Stimulated activated CD8-positive, alpha-beta memory T cell treated with anti-CD3 and anti-CD28 coated beads, Interleukin-12 subunit alpha, Interleukin-12 subunit beta, amount 100 ng/mL, for 24 hours (primary cell): ENCODE results near the gene SENP7.
"Not testable (repeated sequence)": the region's sequence is repeated elsewhere in the genome, so short reads cannot be mapped to it uniquely, and the experiment has no call there.

Source experiments
- DNase-seq: peaks from one replicate; pipeline ENCODE4 v3.0.0-alpha.2; 2020; ENCODE audit errors: extremely low read depth

Gene SENP7

DNA sequence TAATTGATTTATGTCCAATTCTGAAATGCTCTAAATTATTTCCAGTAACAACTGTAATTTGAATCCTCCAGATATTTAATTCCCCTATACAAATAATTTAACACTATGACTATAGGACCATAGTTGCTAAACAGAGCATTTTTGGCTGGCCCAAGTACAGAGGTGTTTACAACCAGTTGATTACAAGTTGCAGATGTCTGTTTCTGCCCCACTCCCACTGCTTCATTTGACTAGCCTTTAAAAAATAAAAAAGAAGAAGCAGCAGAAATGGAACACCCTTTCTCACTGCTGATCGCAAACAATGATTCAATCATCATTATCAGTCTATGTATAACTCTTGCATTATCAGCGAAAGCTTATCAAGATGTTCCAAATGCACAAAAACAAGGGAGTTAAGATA is 54.6 kb downstream of the SENP7 start:
- DNase-seq: no peak

DNA sequence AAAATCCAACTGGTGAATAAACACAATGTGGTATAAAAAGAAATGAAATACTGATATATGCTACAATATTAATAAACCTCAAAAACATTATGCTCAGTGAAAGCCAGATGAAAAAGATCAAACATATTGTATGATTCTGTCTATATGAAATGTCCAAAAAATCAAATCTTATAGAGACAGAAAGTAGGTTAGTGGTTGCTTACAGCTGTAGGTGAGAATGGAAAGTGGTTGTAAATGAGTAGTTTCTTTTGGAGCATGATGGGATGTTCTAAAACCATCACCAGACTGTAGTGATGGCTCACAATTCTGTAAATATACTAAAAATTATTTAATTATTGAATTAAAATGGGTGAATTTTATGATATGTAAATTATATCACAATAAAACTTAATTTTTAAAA is 58.4 kb downstream of the SENP7 start:
- DNase-seq: no peak

DNA sequence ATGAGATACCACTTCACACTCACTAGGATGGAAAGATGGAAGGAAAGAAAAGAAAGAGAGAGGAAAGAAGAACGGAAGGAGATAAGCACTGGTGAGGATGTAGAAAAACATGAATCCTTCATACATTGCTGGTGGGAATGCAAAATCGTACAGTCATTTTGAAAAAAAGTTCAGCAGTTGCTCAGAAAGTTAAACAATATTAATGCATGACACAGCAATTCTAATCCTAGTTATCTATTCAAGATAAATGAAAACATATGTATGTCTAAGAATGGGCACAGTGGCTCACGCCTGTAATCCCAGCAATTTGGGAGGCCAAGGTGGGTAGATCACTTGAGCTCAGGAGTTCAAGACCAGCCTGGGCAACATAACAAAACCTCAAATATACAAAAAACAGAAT is 59.1 kb downstream of the SENP7 start:
- DNase-seq: no peak

DNA sequence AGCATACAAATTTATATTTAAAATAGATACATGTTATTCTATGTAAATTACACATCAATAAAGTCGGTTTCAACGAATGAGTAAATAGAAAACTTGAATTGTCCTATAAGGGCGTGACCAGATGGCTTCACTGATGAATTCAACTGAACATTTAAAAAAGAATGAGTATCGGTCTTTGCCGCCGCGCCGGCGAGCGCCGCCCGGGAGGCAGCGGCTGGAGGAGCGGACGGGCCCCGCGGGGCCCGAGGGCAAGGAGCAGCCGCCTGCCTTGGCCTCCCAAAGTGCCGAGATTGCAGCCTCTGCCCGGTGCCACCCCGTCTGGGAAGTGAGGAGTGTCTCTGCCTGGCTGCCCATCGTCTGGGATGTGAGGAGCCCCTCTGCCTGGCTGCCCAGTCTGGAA is 74.4 kb downstream of the SENP7 start:
- DNase-seq: not testable (repeated sequence)

DNA sequence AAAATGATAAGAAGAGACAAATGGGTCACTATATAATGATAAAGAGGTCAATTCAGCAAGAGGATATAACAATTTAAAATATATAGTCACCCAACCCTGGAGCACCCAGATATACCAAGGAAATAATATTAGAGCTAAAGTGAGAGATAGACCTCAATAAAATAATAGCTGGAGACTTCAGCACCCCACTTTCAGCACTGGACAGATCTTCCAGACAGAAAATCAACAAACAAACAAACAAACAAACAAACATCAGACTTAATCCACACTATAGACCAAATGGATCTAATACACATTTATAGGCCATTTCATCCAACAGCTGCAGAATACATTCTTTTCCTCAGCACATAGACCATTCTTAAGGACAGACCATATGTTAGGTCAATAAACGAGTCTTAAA is 79.4 kb downstream of the SENP7 start:
- no peak for DNase-seq

DNA sequence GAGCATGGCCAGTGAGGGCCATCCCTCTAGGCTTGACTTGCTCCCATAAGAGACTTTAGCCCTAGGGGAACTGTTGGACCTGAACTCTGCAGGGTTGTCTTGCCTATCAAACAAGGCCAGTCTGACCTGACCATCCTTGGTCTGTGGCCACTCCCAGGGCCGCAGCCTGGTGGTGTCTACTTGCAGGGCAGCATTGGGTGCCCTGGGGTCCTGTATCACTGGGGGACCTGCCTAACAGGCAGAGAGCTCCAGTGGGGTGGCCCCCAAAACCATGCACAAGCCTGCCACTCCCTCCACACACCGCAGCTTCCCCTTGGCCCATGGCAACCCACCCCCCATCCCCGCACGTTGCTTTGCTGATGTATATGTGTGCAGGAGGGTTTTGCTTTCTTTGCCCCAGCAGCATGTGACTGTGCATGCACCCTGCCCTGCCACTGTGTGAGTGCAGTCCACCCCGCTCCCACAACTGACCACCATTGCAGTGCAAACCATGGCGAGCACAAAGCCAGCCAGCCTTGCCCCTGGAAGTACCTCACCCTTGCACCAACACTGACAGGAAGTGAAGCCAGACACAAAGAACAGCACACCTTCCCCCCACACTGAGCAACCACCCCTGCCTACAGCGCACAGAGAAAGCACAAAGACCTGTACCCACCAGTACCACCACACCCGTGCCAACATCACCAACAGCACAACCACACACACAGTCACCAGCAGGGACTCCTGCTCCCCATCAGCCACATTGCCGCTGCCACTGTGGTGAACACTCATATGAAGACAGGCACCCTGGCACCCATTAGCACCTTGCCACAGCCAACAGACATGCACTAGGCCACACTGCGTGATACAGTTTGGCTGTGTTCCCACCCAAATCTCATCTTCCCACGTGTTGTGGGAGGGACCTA is 88.8 kb downstream of the SENP7 start:
- no peak for DNase-seq

DNA sequence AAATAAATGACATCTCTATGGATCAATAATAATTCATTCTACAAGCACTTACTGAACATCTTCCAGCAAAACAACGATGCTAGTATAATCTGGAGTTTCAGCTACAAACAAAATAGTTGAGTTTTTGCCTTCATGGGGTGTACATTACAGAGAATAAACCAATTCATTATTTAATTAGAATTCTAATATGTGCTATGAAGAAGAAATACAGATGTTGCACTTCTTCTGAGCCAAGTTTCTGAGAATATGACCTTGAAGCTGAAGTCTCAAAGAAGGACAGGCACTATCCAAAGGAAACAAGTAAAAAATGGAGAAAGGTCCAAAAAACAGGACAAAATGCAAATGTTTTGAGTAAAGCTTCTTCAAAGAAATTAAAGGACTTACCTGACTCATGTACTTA is 94.2 kb downstream of the SENP7 start:
- DNase-seq: no peak

DNA sequence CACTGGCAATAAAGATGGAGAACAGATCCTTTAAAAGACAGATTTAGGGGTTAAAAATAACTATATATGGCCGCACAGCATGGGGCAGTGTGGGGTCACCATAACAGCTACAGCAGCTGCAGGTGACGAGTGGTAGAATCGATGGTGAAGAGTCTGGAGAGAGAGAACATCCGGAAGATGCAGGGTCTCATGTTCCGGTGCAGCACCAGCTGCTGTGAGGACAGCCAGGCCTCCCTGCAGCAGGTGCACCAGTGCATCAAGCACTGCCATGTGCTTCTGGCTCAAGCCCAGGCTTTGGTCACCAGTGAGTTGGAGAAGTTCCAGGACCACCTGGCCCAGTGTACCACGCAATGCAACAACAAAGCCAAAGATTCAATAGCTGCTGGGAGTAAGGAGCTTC is 98.9 kb downstream of the SENP7 start:
- no peak for DNase-seq

DNA sequence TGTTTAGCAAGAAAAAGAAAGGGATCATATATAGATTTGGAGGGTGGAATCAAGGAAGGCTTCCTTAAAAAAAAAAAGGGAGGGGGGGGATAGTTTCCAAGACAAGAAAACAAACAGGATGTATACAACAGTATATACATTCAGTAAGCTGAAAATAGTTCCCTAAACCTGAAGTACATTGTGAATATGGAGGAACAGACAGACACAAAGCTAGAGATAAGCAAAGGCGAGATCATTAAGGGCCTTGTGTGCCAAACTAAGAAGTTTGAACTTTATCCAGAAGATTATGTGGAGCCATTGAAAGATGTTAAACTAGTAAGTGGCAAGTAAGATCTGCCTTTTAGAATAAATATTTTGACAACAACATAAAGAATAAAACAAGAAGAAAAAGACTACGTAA is 99.4 kb downstream of the SENP7 start:
- DNase-seq: no peak

DNA sequence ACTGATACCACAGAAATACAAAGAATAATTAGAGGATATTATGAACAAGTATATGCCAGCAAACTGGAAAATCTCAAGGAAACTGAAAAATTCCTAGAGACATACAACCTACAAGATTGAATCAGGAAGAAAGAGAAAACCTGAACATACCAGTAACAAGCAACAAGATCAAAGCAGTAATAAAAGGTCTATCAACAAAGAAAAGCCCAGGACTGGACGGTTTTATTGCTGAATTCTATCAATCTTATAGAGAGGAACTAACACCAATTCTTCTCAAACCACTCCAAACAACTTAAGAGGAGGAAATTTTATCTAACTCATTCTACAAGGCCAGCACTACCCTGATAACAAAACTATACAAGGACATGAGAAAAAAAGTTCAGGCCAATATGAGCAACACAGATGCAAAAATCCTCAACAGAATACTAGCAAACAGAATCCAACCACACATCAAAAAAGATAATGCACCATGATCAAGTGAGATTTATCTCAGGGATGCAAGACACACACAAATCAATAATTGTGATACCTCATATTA is 121.5 kb downstream of the SENP7 start:
- DNase-seq: no peak

DNA sequence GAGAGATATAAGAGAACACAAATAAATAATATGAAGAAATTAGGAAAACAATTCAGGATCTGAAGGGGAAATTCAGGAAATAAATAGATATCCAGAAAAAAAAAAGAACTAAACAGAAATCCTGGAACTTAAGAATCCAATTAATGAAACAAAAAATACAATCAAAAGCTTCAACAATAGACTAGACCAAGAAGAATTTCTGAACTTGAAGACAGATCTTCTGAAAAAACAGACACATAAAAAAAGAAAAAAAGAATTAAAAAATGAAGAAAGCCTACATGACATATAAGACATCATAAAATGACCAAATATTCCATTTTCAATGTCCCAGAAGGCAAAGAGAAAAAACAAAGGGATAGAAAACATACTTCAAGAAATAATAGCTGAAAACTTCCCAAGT is 124.3 kb downstream of the SENP7 start:
- no peak for DNase-seq

DNA sequence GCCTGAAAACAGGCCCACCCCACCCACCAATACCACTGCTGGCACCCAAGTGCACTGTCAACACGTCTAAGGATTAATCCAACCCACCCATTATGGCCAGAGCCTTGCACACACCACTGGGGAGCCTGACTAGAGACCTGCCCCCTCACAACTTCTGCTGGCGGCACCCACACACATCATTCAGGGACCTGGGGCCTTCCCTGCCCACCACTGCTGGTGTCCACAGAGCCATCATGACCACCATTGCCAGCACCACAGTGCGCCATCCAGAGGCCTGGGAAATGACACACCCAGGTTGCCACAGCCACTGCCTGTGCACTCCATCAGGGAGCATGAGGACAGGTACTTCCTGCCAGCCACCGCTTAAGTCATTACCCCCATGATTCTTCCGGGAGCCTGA is 125.7 kb downstream of the SENP7 start:
- DNase-seq: no peak

DNA sequence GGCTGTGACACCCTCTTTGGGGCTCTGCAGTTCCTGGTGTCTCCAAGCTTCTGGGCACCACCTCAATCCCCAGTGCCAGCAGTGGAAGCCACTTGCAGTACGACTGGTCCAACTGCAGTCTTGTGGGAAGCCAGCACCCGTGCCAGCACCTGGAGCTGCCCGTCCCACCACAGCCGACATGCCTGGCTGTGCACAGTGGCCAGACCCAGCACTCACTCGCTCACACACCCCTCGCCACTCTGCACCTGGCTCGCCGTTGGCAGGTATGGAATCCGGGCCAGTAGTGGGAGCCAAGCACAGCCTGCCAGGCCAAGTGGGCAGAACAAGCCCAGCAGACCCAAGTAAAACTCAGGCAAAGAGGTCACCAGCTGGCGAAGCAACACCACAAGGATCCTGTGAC is 128.6 kb downstream of the SENP7 start:
- DNase-seq: no peak

DNA sequence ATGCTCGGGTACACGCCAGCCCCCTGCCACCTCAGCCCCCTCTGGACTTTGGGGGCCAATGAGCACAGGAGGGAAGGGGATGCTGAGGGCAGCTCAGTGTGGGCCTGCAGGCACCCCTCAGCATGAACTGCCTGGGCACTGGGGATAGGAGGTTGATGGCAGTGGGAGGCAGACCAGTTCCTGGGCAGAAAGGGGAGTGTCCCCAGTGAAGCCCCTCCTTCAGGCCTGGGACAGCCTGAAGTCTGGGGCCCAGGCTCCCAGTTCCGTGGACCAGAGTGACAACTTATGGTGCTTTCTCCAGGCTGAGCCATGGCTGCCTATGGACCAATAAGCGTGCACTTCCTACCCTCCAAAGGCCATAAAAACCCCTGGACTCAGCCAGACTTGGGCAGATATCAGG is 129.4 kb downstream of the SENP7 start:
- DNase-seq: no peak

DNA sequence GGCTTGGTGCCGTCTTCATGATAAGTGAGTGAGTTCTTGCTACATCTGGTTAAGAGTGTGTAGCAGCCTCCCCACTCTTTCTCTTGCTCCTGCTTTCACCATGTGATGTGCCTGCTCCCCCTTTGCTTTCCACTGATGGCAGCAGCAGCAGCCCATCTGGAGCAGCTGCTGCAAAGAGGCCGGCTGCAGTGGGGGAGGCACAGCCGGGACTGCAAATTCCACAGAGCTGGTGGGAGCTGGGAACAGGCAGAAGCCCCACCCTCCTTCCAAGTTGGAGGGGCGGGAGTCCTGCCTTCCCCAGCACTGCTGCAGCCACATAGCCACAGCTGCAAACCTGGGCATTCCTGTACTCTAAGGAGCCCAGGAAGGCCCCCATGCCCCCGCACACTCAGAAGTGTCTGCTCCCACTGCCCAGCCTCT is 129.8 kb downstream of the SENP7 start:
- DNase-seq: no peak

DNA sequence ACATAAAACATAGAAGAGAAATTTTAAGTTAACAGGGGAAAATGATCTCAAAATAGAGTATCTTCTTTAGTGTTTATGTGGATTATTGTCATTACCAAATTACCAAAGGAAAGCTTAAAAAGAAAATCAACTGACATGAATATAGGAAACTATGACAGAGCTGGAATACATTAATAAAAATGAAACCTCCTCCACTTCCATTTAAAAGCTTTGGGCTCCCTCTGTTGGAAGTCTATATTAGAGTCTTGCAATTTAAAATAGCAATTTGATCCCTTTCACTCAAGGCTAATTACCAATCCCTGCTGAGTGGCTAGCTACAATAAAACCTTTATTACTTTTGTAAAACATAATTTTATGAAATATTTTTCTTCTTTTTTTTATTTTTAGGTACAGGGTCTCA is 131.2 kb downstream of the SENP7 start:
- no peak for DNase-seq

DNA sequence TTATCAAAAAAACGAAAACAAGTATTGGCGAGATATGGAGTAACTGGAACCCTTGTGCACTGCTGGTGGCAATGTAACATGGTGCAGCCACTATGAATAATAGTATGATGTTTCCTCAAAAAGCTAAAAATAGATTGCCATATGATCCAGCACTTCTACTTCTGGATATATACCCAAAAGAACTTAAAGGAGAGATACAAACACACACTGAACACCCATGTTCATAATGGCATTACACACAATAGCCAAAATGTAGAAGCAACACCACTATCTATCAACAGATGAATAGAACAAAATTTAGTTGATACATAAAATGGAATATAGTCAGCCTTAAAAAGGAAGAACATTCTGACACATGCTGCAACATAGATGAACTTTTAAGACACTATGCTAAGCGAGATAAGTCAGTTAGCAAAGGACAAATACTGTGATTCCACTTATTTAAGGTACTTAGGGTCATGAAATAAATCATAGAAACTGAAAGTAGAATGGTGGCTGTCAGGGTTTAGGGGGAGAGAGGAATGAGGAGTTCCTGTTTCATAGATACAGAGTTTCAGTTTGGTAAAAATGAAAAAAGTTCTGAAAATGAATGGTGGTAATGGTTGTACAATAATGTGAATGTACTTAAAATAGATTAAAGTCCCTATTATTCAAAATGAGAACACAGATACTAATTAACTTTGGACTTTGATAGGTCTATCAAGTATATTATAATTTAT is 133.2 kb downstream of the SENP7 start:
- no peak for DNase-seq

DNA sequence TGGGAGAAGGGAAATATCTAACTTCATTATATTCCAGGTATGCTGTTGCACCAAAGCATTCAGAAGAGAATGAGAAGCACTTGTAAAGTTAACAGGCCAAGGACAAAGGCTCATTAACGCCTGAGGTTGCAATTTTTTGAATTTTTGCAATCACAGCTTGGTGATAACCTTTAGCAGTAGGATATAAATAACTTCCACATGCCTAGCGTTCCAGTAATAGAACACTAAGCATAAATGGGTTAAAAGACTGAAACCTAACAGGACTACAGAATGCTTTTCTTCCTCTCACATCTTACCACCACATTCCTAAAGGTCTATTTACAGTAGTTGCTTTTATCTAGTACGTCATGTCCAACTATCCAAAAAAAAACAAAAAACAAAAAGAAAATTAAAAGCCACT is 135.2 kb downstream of the SENP7 start:
- no peak for DNase-seq

DNA sequence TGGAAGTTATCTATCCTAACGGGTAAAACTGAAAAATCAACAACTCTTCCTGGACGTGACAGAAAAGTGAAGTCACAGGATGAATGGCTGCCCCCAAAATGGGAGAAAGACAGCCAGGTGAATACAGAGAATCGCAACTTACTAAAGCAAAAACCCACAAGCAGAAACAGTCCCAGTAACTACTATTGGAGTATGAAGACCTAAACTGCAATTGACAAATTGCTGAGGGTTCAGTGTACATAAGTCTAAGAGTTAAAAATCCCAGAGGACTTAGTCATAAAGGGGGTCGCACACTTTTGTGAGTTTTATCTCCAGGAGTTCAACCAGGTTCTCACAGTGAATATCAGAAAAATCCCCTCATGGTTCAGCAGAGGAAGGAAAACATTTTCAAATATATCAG is 135.8 kb downstream of the SENP7 start:
- DNase-seq: no peak

DNA sequence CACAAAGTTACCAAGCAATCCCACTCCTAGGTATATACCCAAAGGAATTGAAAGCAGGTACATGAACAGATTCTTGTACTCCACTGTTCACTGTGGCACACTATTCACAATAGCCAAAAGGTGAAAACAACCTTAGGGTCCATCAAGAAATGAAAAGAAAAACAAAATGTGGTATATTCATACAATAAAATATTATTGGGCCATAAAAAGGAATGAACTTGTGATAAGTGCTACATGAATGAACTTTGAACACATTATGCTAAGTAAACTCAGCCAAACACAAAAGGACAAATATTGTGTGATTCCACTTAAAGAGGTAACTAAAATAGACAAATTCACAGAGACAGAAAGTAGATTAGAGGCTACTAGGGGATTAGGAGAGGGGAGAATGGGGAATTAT is 137.4 kb downstream of the SENP7 start:
- no peak for DNase-seq

DNA sequence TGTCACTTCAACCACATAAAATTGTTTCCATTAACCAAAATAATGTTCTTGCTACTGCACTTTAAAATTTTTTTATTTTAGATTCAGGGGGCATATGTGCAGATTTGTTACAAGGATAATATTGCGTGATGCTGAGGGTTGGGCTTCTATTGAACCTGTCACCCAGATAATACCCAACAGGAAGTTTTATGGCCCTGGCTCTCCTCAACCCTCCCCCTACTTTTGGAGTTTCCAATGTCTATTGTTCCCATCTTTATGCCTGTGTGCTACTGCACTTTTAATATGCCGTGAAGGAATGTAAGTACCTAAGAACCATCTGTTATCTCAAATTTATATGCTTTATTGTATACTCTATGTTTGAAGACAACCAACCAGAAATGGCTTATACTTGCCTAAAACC is 150.6 kb downstream of the SENP7 start:
- DNase-seq: no peak

DNA sequence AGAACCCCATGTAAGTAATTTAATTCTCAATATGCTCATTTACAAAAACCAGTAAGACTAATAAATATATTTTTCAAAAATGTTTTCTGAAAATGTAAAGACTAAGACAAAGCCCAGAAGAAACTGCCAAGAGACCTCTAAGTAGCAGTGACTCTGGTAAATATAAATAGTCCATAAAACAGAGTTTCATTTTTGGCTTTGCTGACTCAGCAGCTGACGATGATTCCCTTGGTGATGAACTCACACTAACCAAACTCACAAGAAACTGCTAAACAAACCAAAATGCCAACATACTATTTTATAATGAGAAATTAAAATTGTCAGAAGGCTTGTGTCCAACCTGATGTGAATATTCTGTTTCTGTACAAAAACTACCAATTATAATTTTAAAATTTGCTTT is 161.2 kb downstream of the SENP7 start:
- no peak for DNase-seq

DNA sequence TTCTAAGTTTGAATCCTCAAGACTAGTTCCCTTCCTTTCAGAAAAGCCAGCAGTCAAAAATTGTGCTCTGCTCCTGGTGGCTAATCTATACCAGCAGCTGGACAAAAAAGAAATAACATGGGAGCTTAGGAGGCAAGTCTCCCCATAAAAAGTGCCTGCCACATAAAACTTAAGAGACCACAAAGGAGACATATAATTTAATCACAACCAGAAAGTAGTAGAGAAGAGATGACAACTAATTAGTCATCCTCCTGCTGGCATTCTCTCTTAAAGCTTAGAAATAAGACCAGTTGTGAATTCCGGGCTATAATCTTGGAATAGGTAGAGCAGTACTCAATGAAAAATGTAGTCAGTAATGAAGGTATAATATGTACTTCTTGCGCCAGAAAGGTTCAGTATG is 172.4 kb downstream of the SENP7 start:
- no peak for DNase-seq
